ENCODE measurements around the gene MATN4. TPM values are rescaled to one million over a fixed set of nuclear protein-coding genes. Genes with fewer than 3 reads are reported as not detected.

MATN4 gene
- total and polyA plus RNA-seq, 2 of the 13 experiments (the other 11 are each of a cell fraction or from before 2014, with no cell fraction given), result not detected

DNA sequence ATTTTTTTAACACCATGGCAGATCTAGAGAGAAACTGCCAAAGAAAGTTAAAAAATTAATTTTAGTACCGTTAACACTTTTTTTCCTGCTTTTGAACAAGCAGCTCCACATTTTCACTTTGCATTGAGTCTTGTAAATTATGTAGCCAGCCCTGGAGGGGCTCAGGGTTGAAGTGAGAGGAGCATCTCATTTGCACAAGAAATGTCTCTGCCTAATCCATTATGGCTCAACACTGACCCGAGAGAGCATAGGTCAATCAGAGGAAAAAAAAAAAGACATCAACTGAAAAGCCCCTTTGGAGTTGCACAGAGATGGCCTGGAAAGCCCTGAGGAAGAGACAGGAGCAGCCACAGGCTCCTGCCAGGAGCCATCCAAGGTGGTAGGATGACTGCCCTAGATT, 49.4 kb downstream of the MATN4 start:
- H3K79me2 ChIP-seq (ENCODE audit: insufficient read depth, low read length), result no peaks in the 10 kb centered on the region
- FAIRE-seq, result no peak
- H3K36me3 ChIP-seq (replicated peaks in 1 of 2; ENCODE audit: control insufficient read depth in 1 of 2, insufficient read depth in 2 of 2, low read length in 2 of 2), result no peaks in the 10 kb centered on the region
- DNase-seq (ENCODE audit: low spot score), result no peak
- H3K4me2 ChIP-seq (ENCODE audit: low read depth, low read length), result no peak overlapping the region
- H3K4me1 ChIP-seq (ENCODE audit: insufficient read depth, low read length), result peaks cover 13% of the 10 kb centered on the region
- no peak overlapping the region for H3K9ac ChIP-seq (ENCODE audit: insufficient read depth, low read depth, low read length)
- no peak for ATAC-seq
- intact Hi-C loops (cut with micrococcal nuclease; ENCODE audit: unreplicated experiment), result no loop called here
- H3K27me3 ChIP-seq (ENCODE audit: control insufficient read depth in 1 of 2, insufficient read depth in 2 of 2, low read length in 2 of 2), result peaks cover 0 to 25% of the 10 kb centered on the region in 2 experiments; a peak in 2 of 5 replicates
- no TSS peak for BruUV-seq (replicated peaks)
- 2% methylated on average over 2 of the region's 2 CpGs for WGBS (ENCODE audit: low lambda C conversion rate)
- no peaks in the 10 kb centered on the region for H4K20me1 ChIP-seq (ENCODE audit: insufficient read depth, low read length)
- TF ChIP-seq SALL1 (CRISPR knock-in tag; IDR thresholded peaks at IDR 0.05), result no peak
- TF ChIP-seq ZNF629 (CRISPR knock-in tag; conservative IDR thresholded peaks at IDR 0.05), result no peak
- TF ChIP-seq SRY (CRISPR knock-in tag; IDR thresholded peaks at IDR 0.05), result no peak
- no peak for TF ChIP-seq TP53 (CRISPR knock-in tag; conservative IDR thresholded peaks at IDR 0.05)
- TF ChIP-seq ZNF709 (CRISPR knock-in tag; IDR thresholded peaks at IDR 0.05), result no peak
- no peak for TF ChIP-seq RAD21 (CRISPR knock-in tag; IDR thresholded peaks at IDR 0.05)
- TF ChIP-seq, protein P1, sequence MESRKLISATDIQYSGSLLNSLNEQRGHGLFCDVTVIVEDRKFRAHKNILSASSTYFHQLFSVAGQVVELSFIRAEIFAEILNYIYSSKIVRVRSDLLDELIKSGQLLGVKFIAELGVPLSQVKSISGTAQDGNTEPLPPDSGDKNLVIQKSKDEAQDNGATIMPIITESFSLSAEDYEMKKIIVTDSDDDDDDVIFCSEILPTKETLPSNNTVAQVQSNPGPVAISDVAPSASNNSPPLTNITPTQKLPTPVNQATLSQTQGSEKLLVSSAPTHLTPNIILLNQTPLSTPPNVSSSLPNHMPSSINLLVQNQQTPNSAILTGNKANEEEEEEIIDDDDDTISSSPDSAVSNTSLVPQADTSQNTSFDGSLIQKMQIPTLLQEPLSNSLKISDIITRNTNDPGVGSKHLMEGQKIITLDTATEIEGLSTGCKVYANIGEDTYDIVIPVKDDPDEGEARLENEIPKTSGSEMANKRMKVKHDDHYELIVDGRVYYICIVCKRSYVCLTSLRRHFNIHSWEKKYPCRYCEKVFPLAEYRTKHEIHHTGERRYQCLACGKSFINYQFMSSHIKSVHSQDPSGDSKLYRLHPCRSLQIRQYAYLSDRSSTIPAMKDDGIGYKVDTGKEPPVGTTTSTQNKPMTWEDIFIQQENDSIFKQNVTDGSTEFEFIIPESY (CRISPR knock-in tag; IDR thresholded peaks at IDR 0.05), result no peak
- no peak for TF ChIP-seq PAF1 (CRISPR knock-in tag; IDR thresholded peaks at IDR 0.05)
- TF ChIP-seq, protein P2, sequence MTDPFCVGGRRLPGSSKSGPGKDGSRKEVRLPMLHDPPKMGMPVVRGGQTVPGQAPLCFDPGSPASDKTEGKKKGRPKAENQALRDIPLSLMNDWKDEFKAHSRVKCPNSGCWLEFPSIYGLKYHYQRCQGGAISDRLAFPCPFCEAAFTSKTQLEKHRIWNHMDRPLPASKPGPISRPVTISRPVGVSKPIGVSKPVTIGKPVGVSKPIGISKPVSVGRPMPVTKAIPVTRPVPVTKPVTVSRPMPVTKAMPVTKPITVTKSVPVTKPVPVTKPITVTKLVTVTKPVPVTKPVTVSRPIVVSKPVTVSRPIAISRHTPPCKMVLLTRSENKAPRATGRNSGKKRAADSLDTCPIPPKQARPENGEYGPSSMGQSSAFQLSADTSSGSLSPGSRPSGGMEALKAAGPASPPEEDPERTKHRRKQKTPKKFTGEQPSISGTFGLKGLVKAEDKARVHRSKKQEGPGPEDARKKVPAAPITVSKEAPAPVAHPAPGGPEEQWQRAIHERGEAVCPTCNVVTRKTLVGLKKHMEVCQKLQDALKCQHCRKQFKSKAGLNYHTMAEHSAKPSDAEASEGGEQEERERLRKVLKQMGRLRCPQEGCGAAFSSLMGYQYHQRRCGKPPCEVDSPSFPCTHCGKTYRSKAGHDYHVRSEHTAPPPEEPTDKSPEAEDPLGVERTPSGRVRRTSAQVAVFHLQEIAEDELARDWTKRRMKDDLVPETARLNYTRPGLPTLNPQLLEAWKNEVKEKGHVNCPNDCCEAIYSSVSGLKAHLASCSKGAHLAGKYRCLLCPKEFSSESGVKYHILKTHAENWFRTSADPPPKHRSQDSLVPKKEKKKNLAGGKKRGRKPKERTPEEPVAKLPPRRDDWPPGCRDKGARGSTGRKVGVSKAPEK (CRISPR knock-in tag; IDR thresholded peaks at IDR 0.05; ENCODE audit: borderline replicate concordance), result no peak
- no peak for TF ChIP-seq XRCC5 (optimal IDR thresholded peaks at IDR 0.05; ENCODE audit: low read length)
- TF ChIP-seq KLF6 (CRISPR knock-in tag; IDR thresholded peaks at IDR 0.05), result no peak
- TF ChIP-seq SAFB2 (CRISPR knock-in tag; IDR thresholded peaks at IDR 0.05; ENCODE audit: borderline replicate concordance, low read depth), result no peak
- TF ChIP-seq ZNF660 (CRISPR knock-in tag; IDR thresholded peaks at IDR 0.05; ENCODE audit: borderline replicate concordance, low read depth), result no peak
- TF ChIP-seq ZBTB7A (CRISPR knock-in tag; IDR thresholded peaks at IDR 0.05), result no peak
- TF ChIP-seq MAFF (IDR thresholded peaks at IDR 0.05; ENCODE audit: low read depth, low read length), result no peak
- TF ChIP-seq MIER3 (CRISPR knock-in tag; IDR thresholded peaks at IDR 0.05; ENCODE audit: borderline replicate concordance), result no peak
- CTCF ChIA-PET (ENCODE audit: low intra/inter-chr PET ratio, low total read pairs), result no interaction called here
- POLR2A ChIA-PET, result no interaction called here
- H3K4me3 ChIP-seq (replicated peaks in 1 of 3; ENCODE audit: insufficient read depth in 1 of 3, low read depth in 2 of 3, low read length in 3 of 3), result no peak overlapping the region
- H2AFZ ChIP-seq (ENCODE audit: low read length), result no peak overlapping the region
- H3K27ac ChIP-seq (ENCODE audit: extremely low read length, insufficient read depth, low read length), result no peak overlapping the region
- in situ Hi-C loops (cut with HindIII; ENCODE audit: extremely low pct_ligation_motif_present, low pct_unique_long_range_greater_than_20kb), result no loop called here
- no peaks in the 10 kb centered on the region for H3K9me3 ChIP-seq (ENCODE audit: low read length)
